HT1080 (cell line): ENCODE measurements around the gene NFE2L3. TPM values are rescaled to one million over a fixed set of nuclear protein-coding genes. Genes with fewer than 3 reads are reported as not detected.

Source experiments
- DNase-seq: peaks from one replicate; pipeline ENCODE4 v3.0.0-alpha.2; 2015; ENCODE audit warnings: low read depth
- total RNA-seq: library from RNA; depleted of rRNA; stranded (reverse); fragments of >200 nt; shearing (Covaris generic); gene quantifications from 2 replicates; pipeline ENCODE4 v1.2.3, GENCODE V29; 2014; rRNA removed

The NFE2L3 gene
- total RNA-seq, 1 experiment from 2014 or later, result 25.4 TPM

GRCh38 chr7:26199301-26200037 lies 47.5 kb downstream of the NFE2L3 start:
- peak; percentile 62 for DNase-seq

- DNase-seq, result peak; percentile 63
Measured at GRCh38 chr7:26200038-26200443, 48.0 kb downstream of the NFE2L3 start.

- DNase-seq, result peak; percentile 99
Measured at GRCh38 chr7:26200444-26201246, 48.6 kb downstream of the NFE2L3 start, which contains the start of gene HNRNPA2B1. Gene HNRNPA2B1 (minus strand): TSS chr7:26200746. CDS start chr7:26200577, 169 bp downstream.

- DNase-seq, result peak; percentile 87
Measured at GRCh38 chr7:26201247-26202018, 49.4 kb downstream of the NFE2L3 start, which contains the start of gene CBX3. Gene CBX3 (plus strand): TSS chr7:26201745. CDS start chr7:26202999, 1,254 bp downstream.

GRCh38 chr7:26202019-26202990 lies 50.3 kb downstream of the NFE2L3 start:
- DNase-seq, result no peak

- DNase-seq, result no peak
Measured at GRCh38 chr7:26203016-26203415, 51.0 kb downstream of the NFE2L3 start.

GRCh38 chr7:26208040-26208439 lies 56.0 kb downstream of the NFE2L3 start:
- no peak for DNase-seq

- no peak for DNase-seq
Measured at GRCh38 chr7:26212921-26213718, 61.1 kb downstream of the NFE2L3 start.

GRCh38 chr7:26213807-26214515 lies 62.0 kb downstream of the NFE2L3 start:
- DNase-seq, result no peak

GRCh38 chr7:26216049-26216448 lies 64.1 kb downstream of the NFE2L3 start:
- no peak for DNase-seq

GRCh38 chr7:26224359-26224758 lies 72.4 kb downstream of the NFE2L3 start:
- no peak for DNase-seq

- DNase-seq, result no peak
Measured at GRCh38 chr7:26227987-26228386, 76.0 kb downstream of the NFE2L3 start.

GRCh38 chr7:26233902-26234511 lies 82.0 kb downstream of the NFE2L3 start:
- no peak for DNase-seq

Other genes with a start within 250 kb of the NFE2L3 start
- 171 and 302 TPM in 2 replicates for gene HNRNPA2B1, start 48.5 kb downstream of the NFE2L3 start, total RNA-seq
- gene CBX3, start 49.5 kb downstream of the NFE2L3 start, total RNA-seq, result 201 and 202 TPM in 2 replicates
- 3.2 and 3.8 TPM in 2 replicates for gene SNX10, start 139.7 kb downstream of the NFE2L3 start, total RNA-seq